Measurements from ENCODE around the gene CXCL14. TPM values are rescaled to one million over a fixed set of nuclear protein-coding genes. Genes with fewer than 3 reads are reported as not detected.

The CXCL14 gene
- total and polyA plus RNA-seq, 12 donors, result 0.06 to 30.0 (median 2.0) TPM

- Histone ChIP-seq H3K9me3 (replicated peaks in 1 of 3) (no peaks in the 10 kb centered on the region), H3K27me3 (peaks cover 50% of the 10 kb centered on the region), H3K4me3 (no peak overlapping the region), H3K27ac (no peak overlapping the region), H3K36me3 (replicated peaks in 1 of 2) (no peaks in the 10 kb centered on the region), H3K4me1 (replicated peaks in 1 of 2) (no peaks in the 10 kb centered on the region)
- intact Hi-C loops (cut with DNase I), result no loop called here
- TF ChIP-seq, protein P1, sequence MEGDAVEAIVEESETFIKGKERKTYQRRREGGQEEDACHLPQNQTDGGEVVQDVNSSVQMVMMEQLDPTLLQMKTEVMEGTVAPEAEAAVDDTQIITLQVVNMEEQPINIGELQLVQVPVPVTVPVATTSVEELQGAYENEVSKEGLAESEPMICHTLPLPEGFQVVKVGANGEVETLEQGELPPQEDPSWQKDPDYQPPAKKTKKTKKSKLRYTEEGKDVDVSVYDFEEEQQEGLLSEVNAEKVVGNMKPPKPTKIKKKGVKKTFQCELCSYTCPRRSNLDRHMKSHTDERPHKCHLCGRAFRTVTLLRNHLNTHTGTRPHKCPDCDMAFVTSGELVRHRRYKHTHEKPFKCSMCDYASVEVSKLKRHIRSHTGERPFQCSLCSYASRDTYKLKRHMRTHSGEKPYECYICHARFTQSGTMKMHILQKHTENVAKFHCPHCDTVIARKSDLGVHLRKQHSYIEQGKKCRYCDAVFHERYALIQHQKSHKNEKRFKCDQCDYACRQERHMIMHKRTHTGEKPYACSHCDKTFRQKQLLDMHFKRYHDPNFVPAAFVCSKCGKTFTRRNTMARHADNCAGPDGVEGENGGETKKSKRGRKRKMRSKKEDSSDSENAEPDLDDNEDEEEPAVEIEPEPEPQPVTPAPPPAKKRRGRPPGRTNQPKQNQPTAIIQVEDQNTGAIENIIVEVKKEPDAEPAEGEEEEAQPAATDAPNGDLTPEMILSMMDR (IDR thresholded peaks at IDR 0.05), result no peak
- no peak for TF ChIP-seq POLR2A (IDR thresholded peaks at IDR 0.05)
- no peak for DNase-seq
- WGBS, 4 donors, result 33 to 53% (median 41%) methylated on average over 3 to 8 of the region's 8 CpGs
Observed at GRCh38 chr5:135577421-135577820, 1.4 kb downstream of the CXCL14 start.

GRCh38 chr5:135576075-135576599 is 2.7 kb downstream of the CXCL14 start:
- Histone ChIP-seq H3K27ac (no peak overlapping the region), H3K27me3 (peaks cover 42% of the 10 kb centered on the region), H3K36me3 (replicated peaks in 1 of 2) (no peaks in the 10 kb centered on the region), H3K4me1 (replicated peaks in 1 of 2) (no peaks in the 10 kb centered on the region), H3K9me3 (replicated peaks in 1 of 3) (no peaks in the 10 kb centered on the region), H3K4me3 (no peak overlapping the region)
- peak in 4 of 7 donors; percentile 22 to 54 (median 30) for DNase-seq
- intact Hi-C loops (cut with DNase I), result no loop called here
- WGBS, 4 donors, result 48 to 53% (median 50%) methylated on average over 6 of the region's 6 CpGs
- TF ChIP-seq POLR2A (IDR thresholded peaks at IDR 0.05), result no peak
- TF ChIP-seq, protein P1 (IDR thresholded peaks at IDR 0.05), result no peak

GRCh38 chr5:135574493-135574892 is 4.3 kb downstream of the CXCL14 start:
- WGBS, 4 donors, result 75 to 92% (median 90%) methylated on average over 1 to 10 of the region's 10 CpGs
- no peaks in the 10 kb centered on the region for H3K9me3 ChIP-seq (replicated peaks in 1 of 3)
- peaks cover 25% of the 10 kb centered on the region for H3K27me3 ChIP-seq
- intact Hi-C loops (cut with DNase I), result no loop called here
- no peaks in the 10 kb centered on the region for H3K36me3 ChIP-seq (replicated peaks in 1 of 2)
- TF ChIP-seq, protein P1 (IDR thresholded peaks at IDR 0.05), result no peak
- TF ChIP-seq POLR2A (IDR thresholded peaks at IDR 0.05), result no peak
- no peak overlapping the region for H3K27ac ChIP-seq
- no peaks in the 10 kb centered on the region for H3K4me1 ChIP-seq (replicated peaks in 1 of 2)
- DNase-seq, result no peak
- H3K4me3 ChIP-seq, result no peak overlapping the region

- intact Hi-C loops (cut with DNase I), result no loop called here
- WGBS, 4 donors, result 67 to 80% (median 71%) methylated on average over 9 of the region's 9 CpGs
- Histone ChIP-seq H3K27ac (no peak overlapping the region), H3K9me3 (replicated peaks in 1 of 3) (no peaks in the 10 kb centered on the region), H3K4me1 (replicated peaks in 1 of 2) (no peaks in the 10 kb centered on the region), H3K4me3 (no peak overlapping the region), H3K36me3 (replicated peaks in 1 of 2) (no peaks in the 10 kb centered on the region), H3K27me3 (no peaks in the 10 kb centered on the region)
- TF ChIP-seq POLR2A (IDR thresholded peaks at IDR 0.05), result no peak
- TF ChIP-seq, protein P1 (IDR thresholded peaks at IDR 0.05), result no peak
- no peak for DNase-seq
Observed at GRCh38 chr5:135571902-135572301, 6.9 kb downstream of the CXCL14 start.

Data from adrenal gland (tissue), 12 donors.